Cardiac muscle cell (in vitro differentiated cells and primary cell): ENCODE data around the gene ARHGAP15. TPM values are rescaled to one million over a fixed set of nuclear protein-coding genes. Genes with fewer than 3 reads are reported as not detected.

ENCODE experiments used
- DNase-seq, 2 donors: peaks; one replicate each; pipeline versions ENCODE4 v3.0.0 to v3.0.0-alpha.2; 2010 to 2017; ENCODE audit warnings: low read depth in 1 of 2, low spot score in 1 of 2
- H3K27ac ChIP-seq: fragments of 200-600 bp; sonication (generic); 2 replicates; pipeline ENCODE4 v1.5.1; 2016
- H3K27me3 ChIP-seq: fragments of 200-600 bp; sonication (generic); 2 replicates; pipeline ENCODE4 v1.6.0; 2016; ENCODE audit warnings: control low read depth
- H3K36me3 ChIP-seq: fragments of 200-600 bp; sonication (generic); 2 replicates; pipeline ENCODE4 v1.5.1; 2016; ENCODE audit warnings: control low read depth
- H3K4me1 ChIP-seq: fragments of 200-600 bp; sonication (generic); 2 replicates; pipeline ENCODE4 v1.8.1; 2017; ENCODE audit warnings: low read depth, mild to moderate bottlenecking, mixed run types
- H3K4me3 ChIP-seq: fragments of 200-600 bp; sonication (generic); 2 replicates; pipeline ENCODE4 v1.5.1; 2016; ENCODE audit warnings: mild to moderate bottlenecking
- H3K9me3 ChIP-seq: fragments of 200-600 bp; sonication (generic); 2 replicates; pipeline ENCODE4 v1.5.1; 2017; ENCODE audit warnings: low read depth, mild to moderate bottlenecking, control low read depth
- polyA plus RNA-seq: library from polyadenylated mRNA; unstranded; fragments of >200 nt; fragmentation: Nextera tagmentation; extraction: Ambion mirVana; gene quantifications from 2 replicates; pipeline ENCODE4 v1.2.1, GENCODE V29; 2016
- total RNA-seq: library from RNA; depleted of rRNA; stranded (reverse); fragments of >200 nt; gene quantifications from 2 replicates; pipeline ENCODE4 v1.2.3, GENCODE V29; 2016
- TF ChIP-seq, protein P1 (sequence below): IDR thresholded peaks from 2 replicates; pipeline ENCODE4 v1.5.1; 2012; ENCODE audit warnings: low read depth, mild to moderate bottlenecking, low read length

The ARHGAP15 gene
- total and polyA plus RNA-seq, 2 experiments from 2014 or later: not detected

DNA sequence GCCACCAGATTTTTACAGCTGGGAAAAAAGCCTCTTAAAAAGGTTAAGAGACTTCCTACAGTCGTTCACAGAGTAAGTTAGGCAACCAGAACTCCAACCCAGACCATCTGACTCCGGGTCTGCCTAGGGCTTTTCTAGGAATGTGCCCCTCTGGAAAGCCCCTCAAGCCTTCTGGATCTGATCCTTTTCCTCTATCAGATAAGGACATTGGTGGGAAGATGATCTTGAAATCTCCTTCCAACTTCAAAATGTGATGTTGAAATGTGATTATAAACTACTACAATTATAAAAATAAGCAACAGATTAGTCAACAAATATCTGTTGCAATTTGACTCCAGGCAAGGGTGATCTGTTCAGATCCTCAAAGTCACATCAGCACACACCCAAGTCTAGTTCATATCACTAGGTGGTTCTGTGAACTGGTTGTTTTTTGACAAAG lies 270.4 kb downstream of the ARHGAP15 start:
- H3K36me3 ChIP-seq: no peaks in the 10 kb centered on the region
- TF ChIP-seq, protein P1, sequence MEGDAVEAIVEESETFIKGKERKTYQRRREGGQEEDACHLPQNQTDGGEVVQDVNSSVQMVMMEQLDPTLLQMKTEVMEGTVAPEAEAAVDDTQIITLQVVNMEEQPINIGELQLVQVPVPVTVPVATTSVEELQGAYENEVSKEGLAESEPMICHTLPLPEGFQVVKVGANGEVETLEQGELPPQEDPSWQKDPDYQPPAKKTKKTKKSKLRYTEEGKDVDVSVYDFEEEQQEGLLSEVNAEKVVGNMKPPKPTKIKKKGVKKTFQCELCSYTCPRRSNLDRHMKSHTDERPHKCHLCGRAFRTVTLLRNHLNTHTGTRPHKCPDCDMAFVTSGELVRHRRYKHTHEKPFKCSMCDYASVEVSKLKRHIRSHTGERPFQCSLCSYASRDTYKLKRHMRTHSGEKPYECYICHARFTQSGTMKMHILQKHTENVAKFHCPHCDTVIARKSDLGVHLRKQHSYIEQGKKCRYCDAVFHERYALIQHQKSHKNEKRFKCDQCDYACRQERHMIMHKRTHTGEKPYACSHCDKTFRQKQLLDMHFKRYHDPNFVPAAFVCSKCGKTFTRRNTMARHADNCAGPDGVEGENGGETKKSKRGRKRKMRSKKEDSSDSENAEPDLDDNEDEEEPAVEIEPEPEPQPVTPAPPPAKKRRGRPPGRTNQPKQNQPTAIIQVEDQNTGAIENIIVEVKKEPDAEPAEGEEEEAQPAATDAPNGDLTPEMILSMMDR: no peak
- H3K4me3 ChIP-seq: no peak overlapping the region
- DNase-seq: no peak
- H3K27ac ChIP-seq: no peak overlapping the region
- no peaks in the 10 kb centered on the region for H3K9me3 ChIP-seq
- no peaks in the 10 kb centered on the region for H3K27me3 ChIP-seq
- no peaks in the 10 kb centered on the region for H3K4me1 ChIP-seq

DNA sequence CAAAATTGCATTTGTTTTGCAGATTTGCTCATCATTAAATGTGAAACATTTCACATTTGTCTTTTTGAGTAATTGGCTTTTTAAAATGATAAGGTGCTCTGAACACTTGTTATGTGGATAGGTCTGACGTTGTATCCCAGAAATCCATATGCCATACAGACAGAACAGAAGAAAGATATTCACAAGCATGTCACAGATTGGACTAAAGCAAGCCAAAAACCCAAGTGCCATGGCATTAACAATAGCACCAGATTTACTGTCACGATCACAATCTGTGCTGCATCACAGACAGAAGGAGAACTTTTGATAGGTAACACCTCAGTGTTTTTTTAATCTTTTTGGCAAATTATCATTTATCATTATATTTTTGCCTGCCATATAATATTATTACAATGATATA lies 272.6 kb downstream of the ARHGAP15 start:
- DNase-seq: no peak
- no peak overlapping the region for H3K27ac ChIP-seq
- TF ChIP-seq, protein P1: no peak
- no peak overlapping the region for H3K4me3 ChIP-seq
- no peaks in the 10 kb centered on the region for H3K27me3 ChIP-seq
- H3K36me3 ChIP-seq: no peaks in the 10 kb centered on the region
- no peaks in the 10 kb centered on the region for H3K9me3 ChIP-seq
- no peaks in the 10 kb centered on the region for H3K4me1 ChIP-seq

DNA sequence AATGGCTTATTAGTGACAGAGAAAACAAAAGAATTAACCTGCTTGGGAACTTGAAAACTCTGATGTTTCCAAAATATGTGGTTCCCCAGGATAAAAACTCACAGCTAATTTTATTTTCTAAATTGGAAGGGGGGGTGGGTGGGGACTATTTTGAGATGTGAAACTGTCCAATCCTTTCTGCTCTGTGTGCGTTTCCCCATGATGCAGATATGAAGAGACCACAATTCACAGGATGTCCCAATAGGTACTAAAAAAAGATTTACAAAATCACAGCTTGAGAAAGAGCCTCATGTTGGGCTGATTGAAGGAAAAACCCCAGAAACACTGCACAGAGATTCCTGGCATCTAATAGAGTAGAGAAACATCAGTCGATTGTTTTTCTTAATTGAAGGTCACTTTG lies 273.2 kb downstream of the ARHGAP15 start:
- H3K27ac ChIP-seq: no peak overlapping the region
- TF ChIP-seq, protein P1: no peak

GRCh38 chr2:143410082-143410897 lies 281.1 kb downstream of the ARHGAP15 start:
- H3K4me1 ChIP-seq: no peaks in the 10 kb centered on the region
- no peak overlapping the region for H3K4me3 ChIP-seq
- H3K9me3 ChIP-seq: no peaks in the 10 kb centered on the region
- no peak for DNase-seq
- TF ChIP-seq, protein P1: no peak
- no peak overlapping the region for H3K27ac ChIP-seq
- H3K36me3 ChIP-seq: no peaks in the 10 kb centered on the region
- no peaks in the 10 kb centered on the region for H3K27me3 ChIP-seq

More for the DNA sequence above, 273.2 kb downstream of the ARHGAP15 start:
- Histone ChIP-seq H3K36me3 (no peaks in the 10 kb centered on the region), H3K4me3 (no peak overlapping the region), H3K9me3 (no peaks in the 10 kb centered on the region), H3K4me1 (no peaks in the 10 kb centered on the region), H3K27me3 (no peaks in the 10 kb centered on the region)
- no peak for DNase-seq

GRCh38 chr2:143415571-143415970 lies 286.4 kb downstream of the ARHGAP15 start:
- TF ChIP-seq, protein P1: no peak
- H3K36me3 ChIP-seq: no peaks in the 10 kb centered on the region
- H3K4me3 ChIP-seq: no peak overlapping the region
- no peak for DNase-seq
- no peak overlapping the region for H3K27ac ChIP-seq
- no peaks in the 10 kb centered on the region for H3K27me3 ChIP-seq
- no peaks in the 10 kb centered on the region for H3K4me1 ChIP-seq
- no peaks in the 10 kb centered on the region for H3K9me3 ChIP-seq
